H1 (cell line): ENCODE measurements around the gene NHS.

Experiments
- CREB1 ChIP-seq: IDR thresholded peaks from 2 replicates; pipeline ENCODE4 v1.6.1; 2012; ENCODE audit warnings: inconsistent platforms
- EP300 ChIP-seq, 2 experiments: IDR thresholded peaks; 1 replicate in 1 of 2; 2 replicates in 1 of 2; pipeline ENCODE4 v1.6.1; 2011 to 2012; ENCODE audit warnings: low read depth in 2 of 2, low read length in 2 of 2, mild to moderate bottlenecking in 2 of 2, borderline replicate concordance in 1 of 2, inconsistent platforms in 1 of 2, moderate library complexity in 1 of 2
- EZH2 ChIP-seq: fragments of 200-600 bp; sonication (generic); IDR thresholded peaks from 2 replicates; pipeline ENCODE4 v1.7.1; 2012; ENCODE audit warnings: low read depth, mild to moderate bottlenecking, moderate library complexity, low read length, inconsistent platforms; ENCODE audit not compliant: severe bottlenecking
- GABPA ChIP-seq: IDR thresholded peaks from 2 replicates; pipeline ENCODE4 v1.6.1; 2011; ENCODE audit warnings: mild to moderate bottlenecking, low read length, moderate library complexity, borderline replicate concordance; ENCODE audit not compliant: insufficient read depth
- POLR2A ChIP-seq, 2 experiments: IDR thresholded peaks; 1 replicate in 1 of 2; 2 replicates in 1 of 2; pipeline ENCODE4 v1.6.1; 2011; ENCODE audit warnings: low read depth in 2 of 2, low read length in 2 of 2, mild to moderate bottlenecking in 2 of 2; ENCODE audit errors: control extremely low read depth in 1 of 2
- POLR2AphosphoS5 ChIP-seq: IDR thresholded peaks from 2 replicates; pipeline ENCODE4 v1.6.1; 2011; ENCODE audit warnings: low read depth, low read length
- RFX5 ChIP-seq: IDR thresholded peaks from 2 replicates; pipeline ENCODE4 v1.6.1; 2011; ENCODE audit warnings: low read depth, low read length, improper control_type of control experiment, borderline replicate concordance
- TCF12 ChIP-seq: IDR thresholded peaks from 2 replicates; pipeline ENCODE4 v1.6.1; 2011; ENCODE audit warnings: low read depth, mild to moderate bottlenecking, low read length
- TEAD4 ChIP-seq: IDR thresholded peaks from 2 replicates; pipeline ENCODE4 v1.6.1; 2012; ENCODE audit warnings: low read depth, low read length, inconsistent platforms, mixed read lengths
- USF2 ChIP-seq: IDR thresholded peaks from 2 replicates; pipeline ENCODE4 v1.6.1; 2011; ENCODE audit warnings: low read length, improper control_type of control experiment
- TF ChIP-seq, protein P1 (sequence below), 3 experiments: IDR thresholded peaks; 1 replicate in 2 of 3; 2 replicates in 1 of 3; pipeline versions ENCODE4 v1.5.1 to v1.6.1; 2011; ENCODE audit warnings: low read length in 3 of 3, mild to moderate bottlenecking in 3 of 3, inconsistent platforms in 2 of 3, low read depth in 1 of 3, moderate library complexity in 1 of 3; ENCODE audit not compliant: insufficient read depth in 1 of 3; ENCODE audit errors: control extremely low read depth in 1 of 3
- TF ChIP-seq, protein P2 (sequence below): fragments of 300-600 bp; sonication (generic); IDR thresholded peaks from 2 replicates; pipeline ENCODE4 v1.7.1; 2012; ENCODE audit warnings: low read length, moderate library complexity, mild to moderate bottlenecking, inconsistent platforms; ENCODE audit not compliant: insufficient replicate concordance

GRCh38 chrX:17413228-17413627, 38.2 kb downstream of the NHS start:
- no peak for TF ChIP-seq RFX5
- no peak for TF ChIP-seq POLR2A (IDR thresholded peaks at IDR 0.05; ENCODE audit: control extremely low read depth in 1 of 2, low read depth in 2 of 2, low read length in 2 of 2)
- TF ChIP-seq, protein P1, sequence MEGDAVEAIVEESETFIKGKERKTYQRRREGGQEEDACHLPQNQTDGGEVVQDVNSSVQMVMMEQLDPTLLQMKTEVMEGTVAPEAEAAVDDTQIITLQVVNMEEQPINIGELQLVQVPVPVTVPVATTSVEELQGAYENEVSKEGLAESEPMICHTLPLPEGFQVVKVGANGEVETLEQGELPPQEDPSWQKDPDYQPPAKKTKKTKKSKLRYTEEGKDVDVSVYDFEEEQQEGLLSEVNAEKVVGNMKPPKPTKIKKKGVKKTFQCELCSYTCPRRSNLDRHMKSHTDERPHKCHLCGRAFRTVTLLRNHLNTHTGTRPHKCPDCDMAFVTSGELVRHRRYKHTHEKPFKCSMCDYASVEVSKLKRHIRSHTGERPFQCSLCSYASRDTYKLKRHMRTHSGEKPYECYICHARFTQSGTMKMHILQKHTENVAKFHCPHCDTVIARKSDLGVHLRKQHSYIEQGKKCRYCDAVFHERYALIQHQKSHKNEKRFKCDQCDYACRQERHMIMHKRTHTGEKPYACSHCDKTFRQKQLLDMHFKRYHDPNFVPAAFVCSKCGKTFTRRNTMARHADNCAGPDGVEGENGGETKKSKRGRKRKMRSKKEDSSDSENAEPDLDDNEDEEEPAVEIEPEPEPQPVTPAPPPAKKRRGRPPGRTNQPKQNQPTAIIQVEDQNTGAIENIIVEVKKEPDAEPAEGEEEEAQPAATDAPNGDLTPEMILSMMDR (IDR thresholded peaks at IDR 0.05; ENCODE audit: control extremely low read depth in 1 of 3, insufficient read depth in 1 of 3, low read depth in 1 of 3, low read length in 3 of 3): no peak
- no peak for TF ChIP-seq CREB1
- TF ChIP-seq EZH2: no peak
- TF ChIP-seq TCF12: no peak
- no peak for TF ChIP-seq GABPA
- no peak for TF ChIP-seq POLR2AphosphoS5
- no peak for TF ChIP-seq USF2
- no peak for TF ChIP-seq TEAD4
- TF ChIP-seq, protein P2, sequence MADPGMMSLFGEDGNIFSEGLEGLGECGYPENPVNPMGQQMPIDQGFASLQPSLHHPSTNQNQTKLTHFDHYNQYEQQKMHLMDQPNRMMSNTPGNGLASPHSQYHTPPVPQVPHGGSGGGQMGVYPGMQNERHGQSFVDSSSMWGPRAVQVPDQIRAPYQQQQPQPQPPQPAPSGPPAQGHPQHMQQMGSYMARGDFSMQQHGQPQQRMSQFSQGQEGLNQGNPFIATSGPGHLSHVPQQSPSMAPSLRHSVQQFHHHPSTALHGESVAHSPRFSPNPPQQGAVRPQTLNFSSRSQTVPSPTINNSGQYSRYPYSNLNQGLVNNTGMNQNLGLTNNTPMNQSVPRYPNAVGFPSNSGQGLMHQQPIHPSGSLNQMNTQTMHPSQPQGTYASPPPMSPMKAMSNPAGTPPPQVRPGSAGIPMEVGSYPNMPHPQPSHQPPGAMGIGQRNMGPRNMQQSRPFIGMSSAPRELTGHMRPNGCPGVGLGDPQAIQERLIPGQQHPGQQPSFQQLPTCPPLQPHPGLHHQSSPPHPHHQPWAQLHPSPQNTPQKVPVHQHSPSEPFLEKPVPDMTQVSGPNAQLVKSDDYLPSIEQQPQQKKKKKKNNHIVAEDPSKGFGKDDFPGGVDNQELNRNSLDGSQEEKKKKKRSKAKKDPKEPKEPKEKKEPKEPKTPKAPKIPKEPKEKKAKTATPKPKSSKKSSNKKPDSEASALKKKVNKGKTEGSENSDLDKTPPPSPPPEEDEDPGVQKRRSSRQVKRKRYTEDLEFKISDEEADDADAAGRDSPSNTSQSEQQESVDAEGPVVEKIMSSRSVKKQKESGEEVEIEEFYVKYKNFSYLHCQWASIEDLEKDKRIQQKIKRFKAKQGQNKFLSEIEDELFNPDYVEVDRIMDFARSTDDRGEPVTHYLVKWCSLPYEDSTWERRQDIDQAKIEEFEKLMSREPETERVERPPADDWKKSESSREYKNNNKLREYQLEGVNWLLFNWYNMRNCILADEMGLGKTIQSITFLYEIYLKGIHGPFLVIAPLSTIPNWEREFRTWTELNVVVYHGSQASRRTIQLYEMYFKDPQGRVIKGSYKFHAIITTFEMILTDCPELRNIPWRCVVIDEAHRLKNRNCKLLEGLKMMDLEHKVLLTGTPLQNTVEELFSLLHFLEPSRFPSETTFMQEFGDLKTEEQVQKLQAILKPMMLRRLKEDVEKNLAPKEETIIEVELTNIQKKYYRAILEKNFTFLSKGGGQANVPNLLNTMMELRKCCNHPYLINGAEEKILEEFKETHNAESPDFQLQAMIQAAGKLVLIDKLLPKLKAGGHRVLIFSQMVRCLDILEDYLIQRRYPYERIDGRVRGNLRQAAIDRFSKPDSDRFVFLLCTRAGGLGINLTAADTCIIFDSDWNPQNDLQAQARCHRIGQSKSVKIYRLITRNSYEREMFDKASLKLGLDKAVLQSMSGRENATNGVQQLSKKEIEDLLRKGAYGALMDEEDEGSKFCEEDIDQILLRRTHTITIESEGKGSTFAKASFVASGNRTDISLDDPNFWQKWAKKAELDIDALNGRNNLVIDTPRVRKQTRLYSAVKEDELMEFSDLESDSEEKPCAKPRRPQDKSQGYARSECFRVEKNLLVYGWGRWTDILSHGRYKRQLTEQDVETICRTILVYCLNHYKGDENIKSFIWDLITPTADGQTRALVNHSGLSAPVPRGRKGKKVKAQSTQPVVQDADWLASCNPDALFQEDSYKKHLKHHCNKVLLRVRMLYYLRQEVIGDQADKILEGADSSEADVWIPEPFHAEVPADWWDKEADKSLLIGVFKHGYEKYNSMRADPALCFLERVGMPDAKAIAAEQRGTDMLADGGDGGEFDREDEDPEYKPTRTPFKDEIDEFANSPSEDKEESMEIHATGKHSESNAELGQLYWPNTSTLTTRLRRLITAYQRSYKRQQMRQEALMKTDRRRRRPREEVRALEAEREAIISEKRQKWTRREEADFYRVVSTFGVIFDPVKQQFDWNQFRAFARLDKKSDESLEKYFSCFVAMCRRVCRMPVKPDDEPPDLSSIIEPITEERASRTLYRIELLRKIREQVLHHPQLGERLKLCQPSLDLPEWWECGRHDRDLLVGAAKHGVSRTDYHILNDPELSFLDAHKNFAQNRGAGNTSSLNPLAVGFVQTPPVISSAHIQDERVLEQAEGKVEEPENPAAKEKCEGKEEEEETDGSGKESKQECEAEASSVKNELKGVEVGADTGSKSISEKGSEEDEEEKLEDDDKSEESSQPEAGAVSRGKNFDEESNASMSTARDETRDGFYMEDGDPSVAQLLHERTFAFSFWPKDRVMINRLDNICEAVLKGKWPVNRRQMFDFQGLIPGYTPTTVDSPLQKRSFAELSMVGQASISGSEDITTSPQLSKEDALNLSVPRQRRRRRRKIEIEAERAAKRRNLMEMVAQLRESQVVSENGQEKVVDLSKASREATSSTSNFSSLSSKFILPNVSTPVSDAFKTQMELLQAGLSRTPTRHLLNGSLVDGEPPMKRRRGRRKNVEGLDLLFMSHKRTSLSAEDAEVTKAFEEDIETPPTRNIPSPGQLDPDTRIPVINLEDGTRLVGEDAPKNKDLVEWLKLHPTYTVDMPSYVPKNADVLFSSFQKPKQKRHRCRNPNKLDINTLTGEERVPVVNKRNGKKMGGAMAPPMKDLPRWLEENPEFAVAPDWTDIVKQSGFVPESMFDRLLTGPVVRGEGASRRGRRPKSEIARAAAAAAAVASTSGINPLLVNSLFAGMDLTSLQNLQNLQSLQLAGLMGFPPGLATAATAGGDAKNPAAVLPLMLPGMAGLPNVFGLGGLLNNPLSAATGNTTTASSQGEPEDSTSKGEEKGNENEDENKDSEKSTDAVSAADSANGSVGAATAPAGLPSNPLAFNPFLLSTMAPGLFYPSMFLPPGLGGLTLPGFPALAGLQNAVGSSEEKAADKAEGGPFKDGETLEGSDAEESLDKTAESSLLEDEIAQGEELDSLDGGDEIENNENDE: no peak
- no peak for TF ChIP-seq EP300 (IDR thresholded peaks at IDR 0.05; ENCODE audit: borderline replicate concordance in 1 of 2, low read depth in 2 of 2, low read length in 2 of 2)
